Measurements from ENCODE around the gene PTPRB.

The PTPRB gene

GRCh38 chr12:70645494-70646317 is 8.5 kb upstream of the PTPRB start:
- H3K27ac ChIP-seq (ENCODE audit: low read depth in 2 of 2, low read length in 2 of 2), result peak overlapping the region; percentile 20 to 48
- no peaks in the 10 kb centered on the region for H3K9me3 ChIP-seq (ENCODE audit: control insufficient read depth in 2 of 2, low read length in 2 of 2)
- peaks cover 5 to 6% of the 10 kb centered on the region in 2 donors for H3K4me1 ChIP-seq (ENCODE audit: control insufficient read depth in 2 of 2, insufficient read depth in 2 of 2, low read length in 2 of 2)
- H3K4me3 ChIP-seq (ENCODE audit: low read length in 2 of 2), result peak overlapping the region in 1 of 2 donors; percentile 44
- no peaks in the 10 kb centered on the region for H3K36me3 ChIP-seq (ENCODE audit: control insufficient read depth in 2 of 2, insufficient read depth in 2 of 2, low read length in 2 of 2)
- no peaks in the 10 kb centered on the region for H3K27me3 ChIP-seq (ENCODE audit: control insufficient read depth in 2 of 2, insufficient read depth in 2 of 2, low read length in 2 of 2)
- H3K9ac ChIP-seq (ENCODE audit: low read depth in 1 of 2, low read length in 2 of 2), result no peak overlapping the region

DNA sequence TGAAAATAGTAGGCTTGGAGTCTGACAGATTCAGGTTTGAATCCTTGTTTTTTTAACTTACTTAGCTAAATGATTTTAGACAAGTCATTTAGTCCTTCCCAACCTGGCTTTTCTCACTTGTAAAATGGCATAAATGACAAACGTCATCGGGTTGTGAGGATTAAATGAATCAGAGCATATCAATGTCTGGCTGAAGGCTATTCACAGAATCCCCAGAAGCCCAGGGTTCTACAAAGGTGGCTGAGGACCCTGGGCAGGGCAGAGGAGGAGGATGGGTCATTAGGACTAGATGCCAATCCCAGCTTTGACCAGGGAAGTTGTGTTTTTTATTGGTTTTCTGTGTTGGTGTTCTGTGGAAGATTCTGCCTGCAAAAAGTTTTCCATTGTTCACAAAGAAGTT is 7.6 kb upstream of the PTPRB start:
- Histone ChIP-seq H3K27me3 (ENCODE audit: control insufficient read depth in 2 of 2, insufficient read depth in 2 of 2, low read length in 2 of 2) (no peaks in the 10 kb centered on the region), H3K27ac (ENCODE audit: low read depth in 2 of 2, low read length in 2 of 2) (no peak overlapping the region), H3K9me3 (ENCODE audit: control insufficient read depth in 2 of 2, low read length in 2 of 2) (no peaks in the 10 kb centered on the region), H3K4me3 (ENCODE audit: low read length in 2 of 2) (no peak overlapping the region), H3K4me1 (ENCODE audit: control insufficient read depth in 2 of 2, insufficient read depth in 2 of 2, low read length in 2 of 2) (peaks cover 5 to 6% of the 10 kb centered on the region in 2 donors), H3K9ac (ENCODE audit: low read depth in 1 of 2, low read length in 2 of 2) (no peak overlapping the region), H3K36me3 (ENCODE audit: control insufficient read depth in 2 of 2, insufficient read depth in 2 of 2, low read length in 2 of 2) (no peaks in the 10 kb centered on the region)

DNA sequence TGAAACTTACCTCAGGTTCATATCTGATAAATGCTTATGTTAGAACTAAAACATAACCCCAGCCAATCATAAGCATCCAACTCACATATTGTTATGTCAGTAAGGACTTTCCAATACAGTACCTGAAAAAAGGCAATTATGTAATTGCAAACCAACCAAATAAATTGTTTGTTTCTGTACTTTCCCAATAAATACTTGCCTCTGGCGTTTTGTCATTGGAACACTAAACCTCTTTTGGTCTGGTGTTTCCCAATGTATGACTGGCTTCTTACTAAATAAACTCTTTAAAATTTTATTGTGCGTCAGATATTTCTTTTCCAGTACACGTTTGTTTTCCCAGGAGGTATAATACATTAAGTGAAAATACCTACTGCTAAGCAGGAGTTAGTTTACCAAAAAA is 6.7 kb upstream of the PTPRB start:
- H3K4me3 ChIP-seq (ENCODE audit: low read length in 2 of 2), result no peak overlapping the region
- H3K9ac ChIP-seq (ENCODE audit: low read depth in 1 of 2, low read length in 2 of 2), result no peak overlapping the region
- H3K27ac ChIP-seq (ENCODE audit: low read depth in 2 of 2, low read length in 2 of 2), result no peak overlapping the region
- no peaks in the 10 kb centered on the region for H3K9me3 ChIP-seq (ENCODE audit: control insufficient read depth in 2 of 2, low read length in 2 of 2)
- peaks cover 5 to 6% of the 10 kb centered on the region in 2 donors for H3K4me1 ChIP-seq (ENCODE audit: control insufficient read depth in 2 of 2, insufficient read depth in 2 of 2, low read length in 2 of 2)
- no peaks in the 10 kb centered on the region for H3K36me3 ChIP-seq (ENCODE audit: control insufficient read depth in 2 of 2, insufficient read depth in 2 of 2, low read length in 2 of 2)
- no peaks in the 10 kb centered on the region for H3K27me3 ChIP-seq (ENCODE audit: control insufficient read depth in 2 of 2, insufficient read depth in 2 of 2, low read length in 2 of 2)

DNA sequence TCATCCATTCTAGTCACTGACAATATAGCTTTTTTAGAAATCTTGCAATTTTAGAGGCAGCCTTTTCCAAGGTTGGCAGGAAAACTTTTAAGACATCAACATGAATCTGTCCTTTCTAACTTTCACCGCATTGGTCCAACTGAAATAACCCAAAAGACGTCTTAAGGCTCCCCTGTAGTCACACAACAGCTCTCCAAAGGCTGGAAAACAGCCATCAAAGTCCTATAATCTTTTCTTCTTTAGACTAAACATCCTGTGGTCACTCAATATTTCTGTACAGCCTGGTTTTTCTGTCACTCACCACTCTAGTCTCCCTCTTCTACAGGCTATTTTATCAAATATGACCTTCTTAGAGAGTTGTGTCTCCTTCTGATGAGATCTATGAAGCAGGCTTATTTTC is 4.5 kb upstream of the PTPRB start:
- Histone ChIP-seq H3K36me3 (ENCODE audit: control insufficient read depth in 2 of 2, insufficient read depth in 2 of 2, low read length in 2 of 2) (no peaks in the 10 kb centered on the region), H3K4me1 (ENCODE audit: control insufficient read depth in 2 of 2, insufficient read depth in 2 of 2, low read length in 2 of 2) (peaks cover 5 to 6% of the 10 kb centered on the region in 2 donors), H3K27me3 (ENCODE audit: control insufficient read depth in 2 of 2, insufficient read depth in 2 of 2, low read length in 2 of 2) (no peaks in the 10 kb centered on the region), H3K9me3 (ENCODE audit: control insufficient read depth in 2 of 2, low read length in 2 of 2) (no peaks in the 10 kb centered on the region), H3K9ac (ENCODE audit: low read depth in 1 of 2, low read length in 2 of 2) (no peak overlapping the region), H3K27ac (ENCODE audit: low read depth in 2 of 2, low read length in 2 of 2) (no peak overlapping the region), H3K4me3 (ENCODE audit: low read length in 2 of 2) (no peak overlapping the region)

DNA sequence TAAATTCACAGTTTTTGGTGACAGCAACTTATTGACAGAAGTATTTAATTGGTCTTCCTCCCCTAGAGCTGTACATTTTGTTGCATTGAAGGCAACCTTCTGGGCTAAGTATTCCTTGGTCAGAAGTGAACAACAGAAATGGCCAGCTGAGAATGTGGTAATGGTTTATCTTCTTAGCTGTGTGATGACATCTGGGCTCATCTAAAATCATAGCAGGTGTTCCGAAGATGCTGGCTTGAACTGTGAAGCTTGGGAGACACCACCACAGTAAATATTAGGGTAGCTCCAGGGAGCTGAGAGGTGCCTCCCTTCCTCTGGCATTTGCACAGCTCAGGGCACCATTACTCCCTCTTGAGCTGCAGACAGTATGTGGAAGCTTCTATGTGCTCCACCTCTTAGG is 3.7 kb upstream of the PTPRB start:
- Histone ChIP-seq H3K4me3 (ENCODE audit: low read length in 2 of 2) (no peak overlapping the region), H3K4me1 (ENCODE audit: control insufficient read depth in 2 of 2, insufficient read depth in 2 of 2, low read length in 2 of 2) (peaks cover 4 to 5% of the 10 kb centered on the region in 2 donors), H3K9me3 (ENCODE audit: control insufficient read depth in 2 of 2, low read length in 2 of 2) (no peaks in the 10 kb centered on the region)

GRCh38 chr12:70639535-70639934 is 2.3 kb upstream of the PTPRB start:
- Histone ChIP-seq H3K4me3 (ENCODE audit: low read length in 2 of 2) (no peak overlapping the region), H3K9ac (ENCODE audit: low read depth in 1 of 2, low read length in 2 of 2) (no peak overlapping the region), H3K36me3 (ENCODE audit: control insufficient read depth in 2 of 2, insufficient read depth in 2 of 2, low read length in 2 of 2) (no peaks in the 10 kb centered on the region), H3K27me3 (ENCODE audit: control insufficient read depth in 2 of 2, insufficient read depth in 2 of 2, low read length in 2 of 2) (no peaks in the 10 kb centered on the region), H3K4me1 (ENCODE audit: control insufficient read depth in 2 of 2, insufficient read depth in 2 of 2, low read length in 2 of 2) (no peaks in the 10 kb centered on the region), H3K9me3 (ENCODE audit: control insufficient read depth in 2 of 2, low read length in 2 of 2) (no peaks in the 10 kb centered on the region), H3K27ac (ENCODE audit: low read depth in 2 of 2, low read length in 2 of 2) (no peak overlapping the region)

More for the DNA sequence above, 3.7 kb upstream of the PTPRB start:
- Histone ChIP-seq H3K9ac (ENCODE audit: low read depth in 1 of 2, low read length in 2 of 2) (no peak overlapping the region), H3K36me3 (ENCODE audit: control insufficient read depth in 2 of 2, insufficient read depth in 2 of 2, low read length in 2 of 2) (no peaks in the 10 kb centered on the region), H3K27ac (ENCODE audit: low read depth in 2 of 2, low read length in 2 of 2) (no peak overlapping the region), H3K27me3 (ENCODE audit: control insufficient read depth in 2 of 2, insufficient read depth in 2 of 2, low read length in 2 of 2) (no peaks in the 10 kb centered on the region)

GRCh38 chr12:70638639-70639360 is 1.6 kb upstream of the PTPRB start:
- Histone ChIP-seq H3K36me3 (ENCODE audit: control insufficient read depth in 2 of 2, insufficient read depth in 2 of 2, low read length in 2 of 2) (no peaks in the 10 kb centered on the region), H3K27me3 (ENCODE audit: control insufficient read depth in 2 of 2, insufficient read depth in 2 of 2, low read length in 2 of 2) (no peaks in the 10 kb centered on the region), H3K9me3 (ENCODE audit: control insufficient read depth in 2 of 2, low read length in 2 of 2) (no peaks in the 10 kb centered on the region), H3K4me3 (ENCODE audit: low read length in 2 of 2) (no peak overlapping the region), H3K27ac (ENCODE audit: low read depth in 2 of 2, low read length in 2 of 2) (no peak overlapping the region), H3K4me1 (ENCODE audit: control insufficient read depth in 2 of 2, insufficient read depth in 2 of 2, low read length in 2 of 2) (no peaks in the 10 kb centered on the region), H3K9ac (ENCODE audit: low read depth in 1 of 2, low read length in 2 of 2) (no peak overlapping the region)

- peak overlapping the region in 1 of 2 donors; percentile 20 for H3K4me3 ChIP-seq (ENCODE audit: low read length in 2 of 2)
- H3K27ac ChIP-seq (ENCODE audit: low read depth in 2 of 2, low read length in 2 of 2), result no peak overlapping the region
- no peaks in the 10 kb centered on the region for H3K27me3 ChIP-seq (ENCODE audit: control insufficient read depth in 2 of 2, insufficient read depth in 2 of 2, low read length in 2 of 2)
- no peaks in the 10 kb centered on the region for H3K36me3 ChIP-seq (ENCODE audit: control insufficient read depth in 2 of 2, insufficient read depth in 2 of 2, low read length in 2 of 2)
- no peak overlapping the region for H3K9ac ChIP-seq (ENCODE audit: low read depth in 1 of 2, low read length in 2 of 2)
- H3K4me1 ChIP-seq (ENCODE audit: control insufficient read depth in 2 of 2, insufficient read depth in 2 of 2, low read length in 2 of 2), result no peaks in the 10 kb centered on the region
- no peaks in the 10 kb centered on the region for H3K9me3 ChIP-seq (ENCODE audit: control insufficient read depth in 2 of 2, low read length in 2 of 2)
Observed at GRCh38 chr12:70635755-70636154, 1.5 kb downstream of the PTPRB start.

DNA sequence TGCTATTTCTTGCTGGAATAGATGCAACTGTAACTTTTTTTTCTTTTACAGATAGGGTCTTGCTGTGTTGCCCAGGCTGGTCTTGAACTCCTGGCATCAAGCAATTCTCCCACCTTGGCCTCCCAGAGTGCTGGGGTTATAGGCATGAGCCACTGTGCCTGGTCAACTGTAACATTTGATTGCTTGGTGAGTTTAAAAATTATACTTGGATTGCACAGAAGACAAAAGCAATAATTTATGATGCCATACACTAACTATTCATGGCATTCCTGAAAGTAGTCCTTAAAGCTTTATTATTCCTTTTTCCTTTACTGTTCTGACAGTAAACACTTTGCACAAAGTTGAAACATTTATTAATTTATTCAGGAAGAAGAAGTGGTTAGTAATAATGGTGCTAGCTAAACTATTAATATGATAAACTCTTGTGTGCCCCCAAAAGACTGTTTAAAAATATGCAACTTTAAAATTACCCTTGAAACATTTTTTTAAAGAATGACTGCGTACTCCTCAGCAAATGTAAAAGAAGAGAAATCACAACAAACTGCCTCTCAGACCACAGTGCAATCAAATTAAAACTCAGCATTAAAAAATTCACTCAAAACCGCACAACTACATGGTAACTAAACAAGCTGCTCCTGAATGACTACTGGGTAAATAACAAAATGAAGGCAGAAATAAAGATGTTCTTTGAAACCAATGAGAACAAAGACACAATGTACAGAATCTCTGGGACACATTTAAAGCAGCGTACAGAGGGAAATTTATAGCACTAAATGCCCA is 8.3 kb downstream of the PTPRB start:
- Histone ChIP-seq H3K9me3 (ENCODE audit: control insufficient read depth in 2 of 2, low read length in 2 of 2) (no peaks in the 10 kb centered on the region), H3K27ac (ENCODE audit: low read depth in 2 of 2, low read length in 2 of 2) (no peak overlapping the region), H3K4me1 (ENCODE audit: control insufficient read depth in 2 of 2, insufficient read depth in 2 of 2, low read length in 2 of 2) (no peaks in the 10 kb centered on the region), H3K4me3 (ENCODE audit: low read length in 2 of 2) (no peak overlapping the region), H3K9ac (ENCODE audit: low read depth in 1 of 2, low read length in 2 of 2) (no peak overlapping the region), H3K27me3 (ENCODE audit: control insufficient read depth in 2 of 2, insufficient read depth in 2 of 2, low read length in 2 of 2) (no peaks in the 10 kb centered on the region), H3K36me3 (ENCODE audit: control insufficient read depth in 2 of 2, insufficient read depth in 2 of 2, low read length in 2 of 2) (no peaks in the 10 kb centered on the region)

- Histone ChIP-seq H3K27ac (ENCODE audit: low read depth in 2 of 2, low read length in 2 of 2) (no peak overlapping the region), H3K4me1 (ENCODE audit: control insufficient read depth in 2 of 2, insufficient read depth in 2 of 2, low read length in 2 of 2) (no peaks in the 10 kb centered on the region), H3K9ac (ENCODE audit: low read depth in 1 of 2, low read length in 2 of 2) (no peak overlapping the region), H3K36me3 (ENCODE audit: control insufficient read depth in 2 of 2, insufficient read depth in 2 of 2, low read length in 2 of 2) (no peaks in the 10 kb centered on the region), H3K9me3 (ENCODE audit: control insufficient read depth in 2 of 2, low read length in 2 of 2) (no peaks in the 10 kb centered on the region), H3K27me3 (ENCODE audit: control insufficient read depth in 2 of 2, insufficient read depth in 2 of 2, low read length in 2 of 2) (no peaks in the 10 kb centered on the region), H3K4me3 (ENCODE audit: low read length in 2 of 2) (no peak overlapping the region)
Observed at GRCh38 chr12:70627677-70628076, 9.6 kb downstream of the PTPRB start.
